ENCODE data around the gene PLAAT4.
"Not testable (repeated sequence)": the region's sequence is repeated elsewhere in the genome, so short reads cannot be mapped to it uniquely, and the experiment has no call there.

Gene PLAAT4

GRCh38 chr11:63518548-63518947, 18.1 kb upstream of the PLAAT4 start:
- TF ChIP-seq, protein P1, sequence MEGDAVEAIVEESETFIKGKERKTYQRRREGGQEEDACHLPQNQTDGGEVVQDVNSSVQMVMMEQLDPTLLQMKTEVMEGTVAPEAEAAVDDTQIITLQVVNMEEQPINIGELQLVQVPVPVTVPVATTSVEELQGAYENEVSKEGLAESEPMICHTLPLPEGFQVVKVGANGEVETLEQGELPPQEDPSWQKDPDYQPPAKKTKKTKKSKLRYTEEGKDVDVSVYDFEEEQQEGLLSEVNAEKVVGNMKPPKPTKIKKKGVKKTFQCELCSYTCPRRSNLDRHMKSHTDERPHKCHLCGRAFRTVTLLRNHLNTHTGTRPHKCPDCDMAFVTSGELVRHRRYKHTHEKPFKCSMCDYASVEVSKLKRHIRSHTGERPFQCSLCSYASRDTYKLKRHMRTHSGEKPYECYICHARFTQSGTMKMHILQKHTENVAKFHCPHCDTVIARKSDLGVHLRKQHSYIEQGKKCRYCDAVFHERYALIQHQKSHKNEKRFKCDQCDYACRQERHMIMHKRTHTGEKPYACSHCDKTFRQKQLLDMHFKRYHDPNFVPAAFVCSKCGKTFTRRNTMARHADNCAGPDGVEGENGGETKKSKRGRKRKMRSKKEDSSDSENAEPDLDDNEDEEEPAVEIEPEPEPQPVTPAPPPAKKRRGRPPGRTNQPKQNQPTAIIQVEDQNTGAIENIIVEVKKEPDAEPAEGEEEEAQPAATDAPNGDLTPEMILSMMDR (IDR thresholded peaks at IDR 0.05; ENCODE audit: control insufficient read depth, extremely low read depth, insufficient read depth), result no peak
- no peak for DNase-seq (ENCODE audit: low read depth)
- H3K4me3 ChIP-seq (ENCODE audit: low read depth, low read length), result no peak overlapping the region

DNA sequence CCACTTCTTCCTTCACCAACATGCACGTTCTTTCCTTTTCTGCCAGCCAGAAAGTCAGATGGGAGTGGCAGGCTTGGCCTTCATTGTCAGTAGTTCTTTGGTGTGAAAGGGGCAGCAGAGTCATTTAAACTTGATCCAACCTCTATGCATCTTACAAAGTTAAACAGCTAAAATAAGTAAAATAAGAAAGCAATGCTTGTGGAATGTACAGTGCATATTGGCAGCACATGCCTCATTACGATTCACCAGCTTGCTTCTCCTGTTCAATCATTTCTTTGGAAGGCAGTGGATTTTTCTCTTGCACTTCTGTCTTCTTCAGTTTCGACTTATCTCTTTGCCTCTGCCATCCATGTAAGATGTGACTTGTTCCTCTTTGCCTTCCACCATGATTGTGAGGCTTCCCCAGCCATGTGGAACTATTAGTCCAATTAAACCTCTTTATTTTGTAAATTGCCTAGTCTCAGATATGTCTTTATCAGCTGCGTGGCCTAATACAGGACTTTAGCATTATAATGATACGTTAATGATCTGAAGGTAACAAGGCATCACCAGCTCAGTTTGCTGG, 15.9 kb upstream of the PLAAT4 start:
- TF ChIP-seq, protein P1 (IDR thresholded peaks at IDR 0.05; ENCODE audit: control insufficient read depth, extremely low read depth, insufficient read depth), result no peak
- H3K4me3 ChIP-seq (ENCODE audit: low read depth, low read length), result no peak overlapping the region
- DNase-seq (ENCODE audit: low read depth), result no peak

DNA sequence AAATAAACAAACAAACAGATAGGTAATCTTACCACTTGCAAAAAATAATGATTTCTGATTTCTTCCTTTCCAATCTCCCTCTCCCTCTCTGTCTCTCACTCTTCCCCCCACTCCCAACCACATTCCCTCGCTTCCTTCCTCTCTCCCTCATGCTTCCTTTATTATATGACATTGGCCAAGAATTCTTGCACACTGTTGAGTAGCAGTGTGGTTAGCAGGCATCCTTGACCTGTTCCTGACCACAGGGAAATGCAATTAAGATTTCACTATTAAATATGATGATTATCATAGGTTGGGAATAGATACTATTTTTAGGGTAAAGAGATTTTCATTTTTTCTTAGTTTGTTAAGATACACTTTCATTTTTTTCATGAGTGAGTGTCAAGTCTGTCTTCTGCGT, 14.7 kb upstream of the PLAAT4 start:
- H3K4me3 ChIP-seq (ENCODE audit: low read depth, low read length), result no peak overlapping the region
- TF ChIP-seq, protein P1 (IDR thresholded peaks at IDR 0.05; ENCODE audit: control insufficient read depth, extremely low read depth, insufficient read depth), result no peak
- no peak for DNase-seq (ENCODE audit: low read depth)

GRCh38 chr11:63523151-63523550, 13.5 kb upstream of the PLAAT4 start:
- H3K4me3 ChIP-seq (ENCODE audit: low read depth, low read length), result no peak overlapping the region
- TF ChIP-seq, protein P1 (IDR thresholded peaks at IDR 0.05; ENCODE audit: control insufficient read depth, extremely low read depth, insufficient read depth), result no peak
- DNase-seq (ENCODE audit: low read depth), result no peak

- TF ChIP-seq, protein P1 (IDR thresholded peaks at IDR 0.05; ENCODE audit: control insufficient read depth, extremely low read depth, insufficient read depth), result no peak
- no peak for DNase-seq (ENCODE audit: low read depth)
- no peak overlapping the region for H3K4me3 ChIP-seq (ENCODE audit: low read depth, low read length)
These were observed 8.9 kb upstream of the PLAAT4 start for GRCh38 chr11:63527667-63528066.

GRCh38 chr11:63528156-63528555, 8.5 kb upstream of the PLAAT4 start:
- not testable (repeated sequence) for DNase-seq (ENCODE audit: low read depth); H3K4me3 ChIP-seq (ENCODE audit: low read depth, low read length)

DNA sequence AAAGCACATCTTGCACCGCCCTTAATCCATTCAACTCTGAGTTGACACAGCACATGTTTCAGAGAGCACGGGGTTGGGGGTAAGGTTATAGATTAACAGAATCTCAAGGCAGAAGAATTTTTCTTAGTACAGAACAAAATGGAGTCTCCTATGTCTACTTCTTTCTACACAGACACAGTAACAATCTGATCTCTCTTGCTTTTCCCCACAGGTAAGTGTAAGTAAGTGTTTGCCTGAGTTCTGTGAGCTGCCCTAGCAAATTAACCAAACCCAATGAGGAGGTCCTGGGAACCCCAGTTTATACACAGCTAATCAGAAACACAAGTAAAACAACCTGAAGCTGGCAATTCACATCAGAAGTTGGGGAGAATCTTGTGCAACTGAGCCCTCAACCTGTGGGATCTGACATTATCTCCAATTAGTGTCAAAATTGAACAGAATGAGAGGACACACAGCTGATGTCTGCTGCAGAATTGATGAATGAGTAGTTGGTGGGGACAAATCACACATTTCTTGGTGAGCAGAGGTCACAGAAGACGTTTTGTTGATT, 7.8 kb upstream of the PLAAT4 start:
- DNase-seq (ENCODE audit: low read depth); H3K4me3 ChIP-seq (ENCODE audit: low read depth, low read length): not testable (repeated sequence)

DNA sequence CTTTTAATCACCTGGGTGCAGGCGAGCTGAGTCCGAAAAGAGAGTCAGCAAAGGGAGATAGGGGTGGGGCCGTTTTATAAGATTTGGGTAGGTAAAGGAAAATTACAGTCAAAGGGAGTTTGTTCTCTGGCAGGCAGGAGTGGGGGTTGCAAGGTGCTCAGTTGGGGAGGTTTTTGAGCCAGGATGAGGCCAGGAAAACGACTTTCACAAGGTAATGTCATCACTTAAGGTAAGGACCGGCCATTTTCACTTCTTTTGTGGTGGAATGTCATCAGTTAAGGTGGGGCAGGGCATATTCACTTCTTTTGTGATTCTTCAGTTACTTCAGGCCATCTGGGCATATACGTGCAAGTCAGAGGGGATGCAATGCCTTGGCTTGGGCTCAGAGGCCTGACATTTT, 7.2 kb upstream of the PLAAT4 start:
- not testable (repeated sequence) for H3K4me3 ChIP-seq (ENCODE audit: low read depth, low read length); DNase-seq (ENCODE audit: low read depth)

All from LNCaP clone FGC (cell line).